ENCODE measurements around the gene AFF3.

Gene AFF3

DNA sequence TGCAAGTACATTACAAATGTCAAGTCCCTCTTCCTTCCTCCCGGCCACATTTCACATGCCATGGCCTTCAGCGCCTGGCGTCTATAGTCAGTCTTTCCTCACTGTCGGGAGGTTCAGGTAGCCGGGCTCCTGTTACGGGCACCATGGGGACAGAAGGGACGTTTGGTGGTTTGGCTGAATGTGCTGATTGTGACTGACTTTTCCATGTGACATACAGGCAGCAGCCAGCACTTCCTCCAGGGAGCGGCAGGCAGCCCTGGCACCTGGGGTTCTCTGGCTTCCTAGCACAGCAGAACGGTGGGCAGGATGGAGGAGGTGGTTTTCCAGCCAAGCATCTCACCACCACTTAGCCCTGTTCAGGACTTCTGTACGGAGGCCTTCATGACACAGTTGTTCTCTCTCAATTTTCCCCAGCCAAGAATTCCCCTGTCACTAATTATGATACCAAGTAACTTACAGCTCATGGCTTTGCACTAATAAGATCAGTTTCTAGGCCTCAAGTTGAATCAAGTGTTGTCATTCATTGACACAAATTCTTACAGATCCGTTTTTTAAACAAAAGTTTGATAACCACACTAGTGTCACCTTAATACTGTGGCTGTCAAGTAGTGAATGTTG lies 568.6 kb downstream of the AFF3 start:
- no peak for DNase-seq (ENCODE audit: extremely low read depth in 1 of 2, low read depth in 1 of 2)

DNA sequence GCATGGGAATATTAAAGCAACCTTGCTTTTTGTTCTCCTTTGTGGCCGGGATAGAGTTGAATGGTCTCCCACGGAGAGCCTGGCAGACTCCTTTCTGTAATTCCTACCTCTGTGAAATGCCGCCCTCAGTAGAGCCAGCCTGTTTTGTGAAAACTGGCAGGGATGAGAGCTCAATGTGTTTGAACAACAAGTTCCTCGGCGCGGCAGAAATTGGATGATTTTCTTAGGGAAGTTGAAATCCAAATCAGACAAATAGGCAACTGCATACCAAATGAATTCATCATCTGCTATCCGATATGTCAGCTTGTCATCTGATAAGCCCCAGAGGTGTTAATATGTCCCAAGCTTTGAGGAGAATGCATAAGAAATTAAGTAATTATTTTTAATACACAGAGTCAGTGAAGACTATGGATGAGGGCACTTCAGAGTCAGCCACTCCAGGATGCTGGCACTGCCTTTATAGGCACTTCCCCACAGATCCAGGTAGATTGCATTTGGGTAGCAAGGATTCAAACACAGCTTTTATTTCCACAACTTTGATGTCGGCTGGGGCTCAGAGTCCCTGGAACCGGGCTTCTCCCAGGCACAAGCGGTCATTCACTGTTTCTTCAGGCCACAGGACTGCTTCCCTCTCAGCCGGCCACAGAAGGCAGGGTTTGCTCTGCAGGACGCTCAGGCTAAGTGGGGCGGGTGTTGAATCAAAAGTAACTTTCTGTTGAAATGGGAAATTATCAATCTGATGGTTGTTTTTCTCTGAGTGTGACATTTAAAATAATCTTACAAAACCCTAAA lies 569.8 kb downstream of the AFF3 start:
- DNase-seq (ENCODE audit: extremely low read depth in 1 of 2, low read depth in 1 of 2): no peak

- DNase-seq (ENCODE audit: extremely low read depth in 1 of 2, low read depth in 1 of 2): no peak
Measured at GRCh38 chr2:99571954-99572353, 570.4 kb downstream of the AFF3 start.

GRCh38 chr2:99571533-99571932 lies 570.9 kb downstream of the AFF3 start:
- no peak for DNase-seq (ENCODE audit: extremely low read depth in 1 of 2, low read depth in 1 of 2)

GRCh38 chr2:99571021-99571420 lies 571.4 kb downstream of the AFF3 start:
- no peak for DNase-seq (ENCODE audit: extremely low read depth in 1 of 2, low read depth in 1 of 2)

GRCh38 chr2:99569386-99569785 lies 573.0 kb downstream of the AFF3 start:
- DNase-seq (ENCODE audit: extremely low read depth in 1 of 2, low read depth in 1 of 2): no peak

GRCh38 chr2:99565227-99565626 lies 577.2 kb downstream of the AFF3 start:
- no peak for DNase-seq (ENCODE audit: extremely low read depth in 1 of 2, low read depth in 1 of 2)

GRCh38 chr2:99562516-99562915 lies 579.9 kb downstream of the AFF3 start:
- no peak for DNase-seq (ENCODE audit: extremely low read depth in 1 of 2, low read depth in 1 of 2)

GRCh38 chr2:99561804-99562203 lies 580.6 kb downstream of the AFF3 start:
- DNase-seq (ENCODE audit: extremely low read depth in 1 of 2, low read depth in 1 of 2): no peak

DNA sequence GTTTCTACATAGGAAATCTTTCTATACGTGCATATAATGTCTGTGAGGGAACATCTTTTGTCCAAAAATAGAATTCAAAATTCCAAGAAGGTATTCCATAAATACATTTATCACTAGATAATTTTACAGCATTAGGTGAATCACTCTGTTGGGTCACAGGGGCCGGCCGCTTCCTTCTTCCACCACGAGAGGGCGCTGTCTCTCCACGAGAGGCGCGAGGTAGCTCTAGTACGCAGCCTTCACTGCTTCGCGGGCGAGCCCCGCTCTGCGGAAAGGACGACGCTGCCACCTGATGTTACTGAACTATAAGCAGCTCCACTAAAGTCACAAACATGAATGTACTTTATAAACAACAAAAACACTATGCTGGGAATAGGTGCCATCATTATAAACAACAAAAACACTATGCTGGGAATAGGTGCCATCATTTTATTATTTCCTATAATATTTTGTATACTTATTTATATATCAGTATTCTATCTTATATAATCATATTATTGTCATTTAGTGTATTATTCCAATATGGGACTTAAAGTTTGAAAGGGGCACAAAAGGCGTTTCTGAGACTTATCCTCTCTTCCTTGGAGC lies 583.2 kb downstream of the AFF3 start:
- DNase-seq (ENCODE audit: extremely low read depth in 1 of 2, low read depth in 1 of 2): peak; percentile 39 to 82

DNA sequence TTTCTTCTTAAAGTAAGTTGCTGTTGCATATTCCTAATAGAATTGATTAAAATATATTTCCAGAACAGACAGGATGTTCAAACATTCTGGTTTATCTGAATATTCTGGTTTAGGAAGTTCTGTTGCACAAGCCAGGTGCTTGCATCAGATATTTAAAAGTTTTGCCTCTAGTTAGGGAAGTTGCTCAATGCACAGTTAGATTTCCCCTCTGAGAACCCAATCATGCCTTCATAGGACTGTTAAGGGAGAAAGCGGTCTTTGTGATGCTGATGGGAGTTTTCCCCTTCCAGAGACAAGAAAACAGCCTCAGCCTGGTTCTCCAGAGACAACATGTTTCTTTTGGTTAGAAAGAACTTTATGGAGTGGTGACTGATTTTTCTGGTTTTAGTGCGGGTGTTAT lies 587.0 kb downstream of the AFF3 start:
- no peak for DNase-seq (ENCODE audit: extremely low read depth in 1 of 2, low read depth in 1 of 2)

DNA sequence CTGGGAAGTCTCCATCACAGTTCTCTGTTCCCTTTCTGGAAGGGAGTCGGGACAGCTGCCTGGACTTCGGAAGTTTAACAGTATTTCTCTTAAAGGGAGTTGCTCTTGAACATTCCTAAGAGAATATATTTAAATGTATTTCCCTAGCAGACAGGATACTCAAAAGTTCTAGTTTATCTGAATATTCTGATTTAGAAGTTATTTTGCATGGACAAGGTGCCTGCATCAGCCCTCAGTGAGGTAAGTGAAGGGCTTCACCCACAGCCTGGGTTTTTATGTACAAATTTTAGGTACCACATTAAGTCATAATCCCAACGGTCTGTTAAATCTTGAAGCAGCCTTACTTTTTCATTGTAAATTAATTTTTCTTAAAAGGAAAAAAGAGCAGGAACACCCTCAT lies 587.5 kb downstream of the AFF3 start:
- no peak for DNase-seq (ENCODE audit: extremely low read depth in 1 of 2, low read depth in 1 of 2)

DNA sequence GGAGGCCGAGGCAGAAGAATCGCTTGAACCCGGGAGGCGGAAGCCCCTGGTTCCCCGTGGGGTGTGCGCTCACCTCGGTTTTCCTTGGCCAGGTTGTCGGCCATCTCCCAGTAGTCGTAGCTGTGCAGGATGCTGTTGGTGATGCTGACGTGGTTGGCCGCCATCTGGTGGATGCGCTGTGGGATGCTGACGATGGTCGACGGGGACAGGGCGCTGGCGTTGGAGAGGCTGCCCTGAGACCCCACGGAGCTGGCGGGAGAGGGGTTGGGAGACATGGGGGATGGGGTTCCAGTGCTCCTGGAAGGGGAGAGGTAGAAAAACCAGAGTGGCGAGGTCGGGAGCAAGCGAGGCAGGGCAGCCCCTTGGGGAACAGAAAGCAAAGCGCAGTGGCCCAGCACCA lies 588.2 kb downstream of the AFF3 start:
- DNase-seq (ENCODE audit: extremely low read depth in 1 of 2, low read depth in 1 of 2): no peak

DNA sequence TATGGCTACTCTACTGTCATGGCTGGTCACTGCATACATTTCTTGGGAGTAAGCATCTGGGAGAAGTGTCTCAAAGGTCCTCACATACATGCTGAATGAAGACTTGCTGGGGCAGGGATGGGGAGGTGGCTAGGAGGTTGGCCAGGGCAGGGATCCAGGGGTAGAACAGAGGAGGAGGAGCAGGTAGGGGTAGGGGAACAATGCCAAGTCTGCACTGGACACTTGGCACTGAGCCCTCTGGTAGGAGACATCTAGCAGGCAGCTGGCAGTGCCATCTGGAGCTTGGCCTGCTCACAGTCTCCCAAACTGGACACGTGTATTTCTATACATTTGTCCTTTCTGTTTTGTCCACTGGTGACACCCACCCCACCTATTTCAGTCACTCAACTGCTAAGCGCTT lies 589.9 kb downstream of the AFF3 start:
- no peak for DNase-seq (ENCODE audit: extremely low read depth in 1 of 2, low read depth in 1 of 2)

GRCh38 chr2:99550368-99550767 lies 592.0 kb downstream of the AFF3 start:
- DNase-seq (ENCODE audit: extremely low read depth in 1 of 2, low read depth in 1 of 2): no peak

DNA sequence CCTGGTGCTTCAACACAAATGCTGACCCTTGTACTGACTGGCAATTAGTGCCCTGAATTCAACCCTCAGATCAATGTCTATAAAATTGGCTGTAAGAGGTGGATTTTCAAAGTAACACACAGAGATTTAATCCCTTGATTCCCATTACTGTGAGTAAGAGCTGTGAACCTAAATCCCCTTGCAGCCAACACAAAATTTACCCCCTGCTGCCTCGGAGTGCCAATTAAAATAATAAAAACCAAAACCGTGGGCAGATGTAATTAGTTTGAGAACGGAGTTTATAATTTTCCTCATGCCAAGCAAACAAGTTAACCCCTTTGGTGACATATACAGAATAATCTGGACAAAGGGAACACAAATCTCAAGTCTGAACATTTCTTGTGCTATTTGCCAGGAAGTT lies 596.8 kb downstream of the AFF3 start:
- DNase-seq (ENCODE audit: extremely low read depth in 1 of 2, low read depth in 1 of 2): no peak

GRCh38 chr2:99545066-99545465 lies 597.3 kb downstream of the AFF3 start:
- DNase-seq (ENCODE audit: extremely low read depth in 1 of 2, low read depth in 1 of 2): no peak

GRCh38 chr2:99544608-99545007 lies 597.8 kb downstream of the AFF3 start:
- no peak for DNase-seq (ENCODE audit: extremely low read depth in 1 of 2, low read depth in 1 of 2)

DNA sequence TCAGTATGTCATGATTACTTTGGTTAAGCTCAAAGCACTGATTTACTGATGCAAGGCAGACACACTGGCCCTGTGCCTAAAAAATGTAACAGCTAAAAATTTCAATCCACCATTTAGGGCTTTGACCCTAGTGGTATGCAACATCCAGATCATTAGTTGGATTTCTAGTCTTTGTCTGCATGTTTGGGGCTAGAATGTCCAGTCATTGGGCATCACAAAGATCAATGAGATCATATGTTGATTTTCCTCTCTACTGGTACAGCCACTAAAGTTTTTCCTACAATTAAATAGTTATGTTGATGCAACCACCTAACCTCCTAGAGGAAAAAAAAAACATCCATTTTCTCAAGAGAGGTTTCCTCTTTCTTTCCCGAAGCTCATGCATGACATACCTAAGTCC lies 599.1 kb downstream of the AFF3 start:
- no peak for DNase-seq (ENCODE audit: extremely low read depth in 1 of 2, low read depth in 1 of 2)

DNA sequence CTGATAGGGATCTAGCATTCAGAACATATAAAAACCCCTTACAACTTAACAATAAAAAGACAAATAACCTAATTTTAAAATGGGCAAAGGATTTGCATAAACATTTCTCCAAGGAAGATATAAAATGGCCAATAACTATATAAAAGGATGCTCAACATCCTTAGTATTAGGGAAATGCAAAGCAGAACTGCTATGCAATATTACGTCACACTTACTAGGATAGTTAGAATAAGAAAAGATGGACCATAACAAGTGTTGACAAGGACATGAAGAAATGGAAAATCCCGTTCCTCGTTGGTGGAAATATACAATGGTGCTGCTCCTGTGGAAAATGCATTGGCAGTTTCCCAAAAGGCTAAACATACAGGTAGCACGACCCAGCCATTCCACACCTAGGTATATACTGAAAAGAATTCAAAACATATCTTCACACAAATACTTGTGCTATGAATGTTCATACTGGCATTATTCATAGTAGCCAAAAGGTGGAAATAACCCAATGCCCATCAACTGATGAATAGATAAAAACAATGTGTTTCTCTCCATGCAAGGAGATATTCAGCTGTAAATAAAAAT lies 604.4 kb downstream of the AFF3 start:
- DNase-seq (ENCODE audit: extremely low read depth in 1 of 2, low read depth in 1 of 2): no peak

DNA sequence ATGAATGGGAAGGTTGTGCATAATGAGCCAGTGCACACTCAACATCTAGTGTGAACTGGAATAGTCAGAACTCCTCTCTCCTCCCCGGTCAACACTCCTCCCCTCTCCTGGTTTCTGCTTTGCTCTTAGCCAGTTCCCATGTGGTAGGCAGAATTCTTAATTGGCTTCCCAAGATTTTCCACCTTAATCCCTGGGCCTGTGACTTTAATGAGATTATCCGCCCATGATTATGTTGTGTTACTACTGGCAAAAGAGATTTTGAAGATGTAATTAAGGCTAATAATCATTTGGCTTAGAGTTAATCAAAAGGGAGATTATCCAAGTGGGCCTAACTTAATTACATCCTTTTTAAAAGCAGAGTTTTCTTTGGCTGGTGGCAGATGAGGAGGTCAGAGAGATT lies 618.3 kb downstream of the AFF3 start:
- no peak for DNase-seq (ENCODE audit: extremely low read depth in 1 of 2, low read depth in 1 of 2)

- no peak for DNase-seq (ENCODE audit: extremely low read depth in 1 of 2, low read depth in 1 of 2)
Measured at GRCh38 chr2:99522157-99522556, 620.2 kb downstream of the AFF3 start.

Measured in activated CD8-positive, alpha-beta memory T cell treated with anti-CD3 and anti-CD28 coated beads for 1 hour (primary cell).